Glutamatergic neuron (in vitro differentiated cells): Measurements from ENCODE around the gene SNX17. TPM values are rescaled to one million over a fixed set of nuclear protein-coding genes. Genes with fewer than 3 reads are reported as not detected.
A peak's percentile ranks its signal among the peaks of the same experiment; 100 is the strongest.

ENCODE experiments used
- DNase-seq: peaks from one replicate; pipeline ENCODE4 v3.0.0; 2022
- H3K27ac Mint-ChIP-seq: one replicate; pipeline ENCODE4 v1.8.0; 2020; ENCODE audit warnings: mild to moderate bottlenecking, mixed read lengths, inconsistent platforms; ENCODE audit not compliant: unreplicated experiment
- H3K27me3 Mint-ChIP-seq: one replicate; pipeline ENCODE4 v1.8.0; 2020; ENCODE audit warnings: mild to moderate bottlenecking, moderate library complexity, mixed read lengths, inconsistent platforms; ENCODE audit not compliant: unreplicated experiment
- H3K36me3 Mint-ChIP-seq: one replicate; pipeline ENCODE4 v1.8.0; 2020; ENCODE audit warnings: mild to moderate bottlenecking, mixed read lengths, inconsistent platforms; ENCODE audit not compliant: unreplicated experiment
- H3K4me1 Mint-ChIP-seq: one replicate; pipeline ENCODE4 v1.8.0; 2020; ENCODE audit warnings: mild to moderate bottlenecking, low read depth, mixed read lengths, inconsistent platforms; ENCODE audit not compliant: unreplicated experiment
- H3K4me3 Mint-ChIP-seq: one replicate; pipeline ENCODE4 v1.8.0; 2020; ENCODE audit warnings: mild to moderate bottlenecking, mixed read lengths, inconsistent platforms; ENCODE audit not compliant: unreplicated experiment
- H3K9me3 Mint-ChIP-seq: one replicate; pipeline ENCODE4 v1.8.0; 2020; ENCODE audit warnings: mild to moderate bottlenecking, moderate library complexity, mixed read lengths, inconsistent platforms; ENCODE audit not compliant: unreplicated experiment
- total RNA-seq: library from RNA; stranded (reverse); fragmentation: NEBNext Ultra II Directional; extraction: Animal tissue kit (Norgen Biotek cat#: 25700); gene quantifications from one replicate; pipeline ENCODE4 v1.2.1, GENCODE V29; 2021; ENCODE audit not compliant: unreplicated experiment
- TF ChIP-seq, protein P1 (sequence below): fragments of 200-600 bp; sonication (generic); IDR thresholded peaks from one replicate; pipeline ENCODE4 v1.5.0; 2021; ENCODE audit not compliant: partially characterized antibody, unreplicated experiment

The SNX17 gene
- total RNA-seq, 1 donor from 2014 or later = 72.5 TPM

GRCh38 chr2:27376151-27376865 lies 5.9 kb downstream of the SNX17 start:
- peak overlapping the region; percentile 5 for H3K27ac Mint-ChIP-seq
- TF ChIP-seq, protein P1, sequence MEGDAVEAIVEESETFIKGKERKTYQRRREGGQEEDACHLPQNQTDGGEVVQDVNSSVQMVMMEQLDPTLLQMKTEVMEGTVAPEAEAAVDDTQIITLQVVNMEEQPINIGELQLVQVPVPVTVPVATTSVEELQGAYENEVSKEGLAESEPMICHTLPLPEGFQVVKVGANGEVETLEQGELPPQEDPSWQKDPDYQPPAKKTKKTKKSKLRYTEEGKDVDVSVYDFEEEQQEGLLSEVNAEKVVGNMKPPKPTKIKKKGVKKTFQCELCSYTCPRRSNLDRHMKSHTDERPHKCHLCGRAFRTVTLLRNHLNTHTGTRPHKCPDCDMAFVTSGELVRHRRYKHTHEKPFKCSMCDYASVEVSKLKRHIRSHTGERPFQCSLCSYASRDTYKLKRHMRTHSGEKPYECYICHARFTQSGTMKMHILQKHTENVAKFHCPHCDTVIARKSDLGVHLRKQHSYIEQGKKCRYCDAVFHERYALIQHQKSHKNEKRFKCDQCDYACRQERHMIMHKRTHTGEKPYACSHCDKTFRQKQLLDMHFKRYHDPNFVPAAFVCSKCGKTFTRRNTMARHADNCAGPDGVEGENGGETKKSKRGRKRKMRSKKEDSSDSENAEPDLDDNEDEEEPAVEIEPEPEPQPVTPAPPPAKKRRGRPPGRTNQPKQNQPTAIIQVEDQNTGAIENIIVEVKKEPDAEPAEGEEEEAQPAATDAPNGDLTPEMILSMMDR = no peak
- H3K36me3 Mint-ChIP-seq = peaks cover 6% of the 10 kb centered on the region
- no peak for DNase-seq
- peaks cover 23% of the 10 kb centered on the region for H3K9me3 Mint-ChIP-seq
- H3K4me3 Mint-ChIP-seq = no peak overlapping the region
- H3K4me1 Mint-ChIP-seq = peaks cover 25% of the 10 kb centered on the region
- peaks cover 12% of the 10 kb centered on the region for H3K27me3 Mint-ChIP-seq

DNA sequence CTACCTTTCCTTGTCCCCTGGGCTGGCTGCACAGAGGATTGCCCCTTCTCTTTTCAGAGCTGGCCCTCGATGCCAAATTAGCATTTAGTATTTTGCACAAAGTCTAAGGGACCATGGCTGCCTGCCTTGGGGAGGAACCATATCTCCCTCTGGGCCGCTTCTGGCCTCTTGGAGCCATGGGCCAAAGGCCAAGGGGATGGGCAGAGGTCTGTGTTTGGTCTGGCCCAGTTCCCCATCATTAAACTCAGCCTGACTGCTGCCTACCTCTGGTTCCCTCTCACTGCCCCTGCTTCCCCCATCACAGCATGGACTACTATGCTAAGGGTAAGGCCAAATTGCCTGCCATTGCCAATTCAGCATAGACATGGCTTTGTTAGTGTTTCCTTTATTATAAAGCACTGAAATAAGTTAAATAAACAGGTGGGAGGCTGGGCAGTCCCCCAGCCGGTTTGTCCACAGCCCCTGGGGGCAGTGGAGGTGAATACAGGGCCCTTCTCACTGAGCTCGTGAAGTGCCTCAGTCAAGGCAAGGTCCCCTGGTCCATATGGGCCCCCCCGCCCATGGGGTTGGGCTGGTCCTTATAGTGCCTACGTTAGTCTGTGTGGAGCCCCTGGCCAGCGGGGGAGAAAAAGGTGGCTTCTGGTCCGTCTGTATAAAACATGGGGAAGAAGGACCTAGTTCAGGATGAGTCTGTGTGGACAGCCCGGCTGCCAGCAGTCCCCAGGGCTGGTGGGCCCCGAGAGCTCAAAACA lies 6.6 kb downstream of the SNX17 start:
- peaks cover 12% of the 10 kb centered on the region for H3K27me3 Mint-ChIP-seq
- H3K4me1 Mint-ChIP-seq = peaks cover 28% of the 10 kb centered on the region
- H3K36me3 Mint-ChIP-seq = peaks cover 6% of the 10 kb centered on the region
- H3K4me3 Mint-ChIP-seq = no peak overlapping the region
- DNase-seq = no peak
- H3K9me3 Mint-ChIP-seq = peaks cover 20% of the 10 kb centered on the region
- H3K27ac Mint-ChIP-seq = no peak overlapping the region
- TF ChIP-seq, protein P1 = no peak

- H3K27ac Mint-ChIP-seq = peak overlapping the region; percentile 76
- DNase-seq = no peak
- peaks cover 20% of the 10 kb centered on the region for H3K9me3 Mint-ChIP-seq
- H3K36me3 Mint-ChIP-seq = peaks cover 2% of the 10 kb centered on the region
- H3K4me1 Mint-ChIP-seq = peaks cover 28% of the 10 kb centered on the region
- TF ChIP-seq, protein P1 = no peak
- H3K27me3 Mint-ChIP-seq = peaks cover 12% of the 10 kb centered on the region
- peak overlapping the region; percentile 71 for H3K4me3 Mint-ChIP-seq
These were observed 7.2 kb downstream of the SNX17 start for GRCh38 chr2:27377618-27378095.

DNA sequence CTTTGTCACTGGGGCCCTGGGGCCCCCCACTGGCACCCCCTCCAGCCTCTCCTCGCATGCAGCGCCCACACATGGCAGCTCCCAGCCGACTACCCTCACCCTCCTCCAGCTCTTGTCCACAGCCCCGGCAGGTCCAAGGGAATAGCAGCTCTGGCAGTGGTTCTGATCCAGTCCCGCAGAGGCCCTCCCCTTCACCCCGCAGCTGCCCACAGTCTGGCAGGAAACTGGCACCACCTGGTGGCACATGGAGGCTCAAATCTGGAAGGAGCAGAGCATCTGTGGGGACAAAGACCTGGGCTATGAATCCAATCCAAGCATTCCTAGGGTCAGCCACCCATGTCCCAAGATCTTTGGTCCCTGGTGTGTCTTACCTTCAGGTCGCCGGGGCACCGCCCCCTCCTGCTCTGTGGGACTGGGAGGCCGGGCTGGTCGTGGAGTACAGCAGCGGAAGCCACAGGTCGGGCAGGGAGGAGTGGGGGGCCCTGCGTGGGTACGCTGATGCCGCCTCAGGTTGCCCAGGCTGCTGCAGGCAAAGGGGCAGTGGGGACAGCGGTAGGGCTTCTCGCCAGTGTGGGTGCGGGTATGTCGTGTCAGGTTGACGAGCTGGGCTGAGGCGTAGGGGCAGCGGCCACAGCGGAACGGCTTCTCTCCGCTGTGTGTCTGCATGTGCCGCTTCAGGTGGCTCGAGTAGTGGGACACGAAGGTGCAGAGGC lies 7.8 kb downstream of the SNX17 start:
- H3K9me3 Mint-ChIP-seq = peaks cover 17% of the 10 kb centered on the region
- H3K27ac Mint-ChIP-seq = no peak overlapping the region
- DNase-seq = no peak
- peaks cover 9% of the 10 kb centered on the region for H3K27me3 Mint-ChIP-seq
- TF ChIP-seq, protein P1 = no peak
- H3K4me3 Mint-ChIP-seq = no peak overlapping the region
- no peaks in the 10 kb centered on the region for H3K36me3 Mint-ChIP-seq
- peaks cover 27% of the 10 kb centered on the region for H3K4me1 Mint-ChIP-seq
